ENCODE measurements around the gene GET4.

GET4 gene, protein sequence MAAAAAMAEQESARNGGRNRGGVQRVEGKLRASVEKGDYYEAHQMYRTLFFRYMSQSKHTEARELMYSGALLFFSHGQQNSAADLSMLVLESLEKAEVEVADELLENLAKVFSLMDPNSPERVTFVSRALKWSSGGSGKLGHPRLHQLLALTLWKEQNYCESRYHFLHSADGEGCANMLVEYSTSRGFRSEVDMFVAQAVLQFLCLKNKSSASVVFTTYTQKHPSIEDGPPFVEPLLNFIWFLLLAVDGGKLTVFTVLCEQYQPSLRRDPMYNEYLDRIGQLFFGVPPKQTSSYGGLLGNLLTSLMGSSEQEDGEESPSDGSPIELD

DNA sequence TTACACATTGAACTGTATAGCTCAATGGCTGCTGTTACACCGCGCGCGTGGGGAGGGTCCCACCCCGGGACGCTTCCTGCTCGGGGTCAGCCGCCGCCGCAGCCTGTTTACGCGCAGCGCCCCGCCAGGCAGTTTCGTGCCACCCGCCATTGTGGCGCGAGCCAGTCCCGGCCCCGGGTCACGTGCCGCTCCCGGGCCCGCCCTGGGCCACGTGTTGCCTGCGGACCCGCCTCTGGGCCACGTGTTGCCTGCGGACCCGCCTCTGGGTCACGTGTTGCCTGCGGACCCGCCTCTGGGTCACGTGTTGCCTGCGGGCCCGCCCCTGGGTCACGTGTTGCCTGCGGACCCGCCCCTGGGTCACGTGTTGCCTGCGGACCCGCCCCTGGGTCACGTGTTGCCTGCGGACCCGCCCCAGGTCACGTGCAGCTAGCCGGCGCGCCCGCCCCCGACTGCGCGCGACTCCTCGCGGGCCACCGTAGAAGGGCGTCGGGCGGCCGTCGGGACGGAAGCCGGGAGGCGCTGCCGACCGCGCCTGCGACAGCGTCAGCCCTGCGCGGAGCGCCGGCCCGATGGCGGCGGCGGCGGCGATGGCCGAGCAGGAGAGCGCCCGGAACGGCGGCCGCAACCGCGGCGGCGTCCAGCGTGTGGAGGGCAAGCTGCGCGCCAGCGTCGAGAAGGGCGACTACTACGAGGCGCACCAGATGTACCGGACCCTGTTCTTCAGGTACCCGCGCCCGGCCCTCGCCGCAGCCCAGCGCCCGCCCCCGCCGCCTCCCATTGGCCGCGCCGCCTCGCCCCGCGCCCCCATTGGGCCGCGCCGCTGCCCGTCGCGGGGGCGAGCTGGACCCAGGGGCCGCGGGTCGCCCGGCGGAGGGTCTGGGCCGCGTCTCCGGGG is at the start of gene GET4:
Gene GET4, plus strand, starts transcription at position 478 of the 895 bp plus-strand sequence. Its CDS starts 92 bp downstream, at position 570.
- DNase-seq: peak in 55 of 56 donors; percentile 77 to 100 (median 96)

DNA sequence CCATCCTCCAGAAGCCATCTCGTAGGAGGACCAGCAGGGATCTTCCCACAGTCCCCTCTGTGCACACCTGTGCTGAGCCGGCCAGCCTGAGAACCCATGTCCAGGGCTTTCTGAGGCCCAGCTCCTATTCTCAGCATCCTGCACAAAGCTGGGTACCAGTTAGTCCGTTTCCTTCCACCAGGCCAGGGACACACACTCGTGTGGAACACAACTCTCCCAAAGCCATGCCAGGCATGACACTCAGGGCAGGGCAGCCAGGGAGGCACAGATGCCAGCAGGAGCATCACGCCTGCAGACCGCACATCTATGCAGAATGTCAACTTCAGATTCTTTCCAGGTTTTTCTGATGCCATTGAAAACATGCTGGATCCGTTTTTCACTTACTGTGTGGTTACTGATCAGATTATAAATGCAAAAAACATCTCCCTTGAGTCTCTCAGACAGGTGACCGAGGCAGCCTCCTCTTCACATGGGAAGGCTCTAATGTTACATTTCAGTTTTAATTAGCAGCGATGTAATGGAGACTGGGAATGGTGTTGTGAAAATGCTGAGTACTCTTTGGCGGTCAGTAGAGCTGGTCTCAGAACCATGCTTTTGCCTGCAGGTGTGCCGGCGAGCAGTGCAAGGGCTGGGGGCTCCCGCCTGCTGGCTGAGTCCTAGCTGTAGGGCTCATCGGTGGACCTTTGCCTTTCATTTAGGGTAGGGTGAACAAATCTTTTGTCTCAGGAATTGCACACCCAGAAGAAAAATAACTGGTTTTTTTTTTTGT is 47.4 kb upstream of the GET4 start:
- DNase-seq: no peak

DNA sequence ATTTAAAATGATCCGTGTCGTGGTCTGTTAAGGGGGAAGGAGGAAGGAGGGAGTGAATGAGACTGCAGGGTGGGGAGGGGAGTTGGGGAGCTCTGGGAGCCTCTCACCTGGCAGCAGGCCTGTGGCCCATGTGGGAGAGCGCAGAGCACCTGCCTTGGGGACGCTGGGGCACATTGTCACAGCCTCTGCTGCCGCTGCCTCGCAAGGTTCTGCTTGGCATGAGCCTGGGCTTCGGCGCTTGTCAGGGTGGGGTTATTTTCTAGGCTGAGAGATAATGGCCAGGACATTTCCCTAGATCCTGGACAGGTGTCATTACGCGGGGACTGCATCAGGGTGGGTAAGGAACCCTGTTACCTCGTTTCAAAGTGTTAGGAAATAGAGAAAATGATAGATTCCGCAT is 46.3 kb upstream of the GET4 start:
- DNase-seq: no peak

DNA sequence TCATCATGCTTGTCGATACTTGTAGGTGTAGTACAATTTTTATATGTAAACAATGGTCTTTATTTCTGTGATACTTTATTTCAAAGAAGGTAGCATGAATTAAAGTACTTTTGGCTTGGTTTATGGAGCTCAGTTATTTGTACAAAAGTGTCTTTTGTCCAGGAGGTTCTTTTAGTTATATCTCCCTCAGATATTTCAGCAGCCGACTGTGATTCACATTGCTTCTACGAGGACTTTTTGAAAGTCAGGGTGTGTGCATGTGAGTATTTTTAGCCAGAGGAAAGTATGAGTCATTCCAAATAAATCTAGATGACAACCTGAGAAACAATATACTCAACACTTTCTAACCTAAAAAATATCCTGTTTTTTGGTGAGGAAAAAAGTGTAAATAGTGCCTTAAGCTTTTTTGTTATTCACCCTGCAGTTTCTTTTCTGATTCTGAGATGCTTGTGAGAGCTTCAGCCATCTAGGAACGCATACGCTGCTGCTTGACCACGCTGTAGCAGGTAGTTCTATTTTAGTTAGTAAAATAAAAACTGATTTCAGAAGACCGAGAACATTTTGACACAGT is 44.7 kb upstream of the GET4 start:
- DNase-seq: no peak

DNA sequence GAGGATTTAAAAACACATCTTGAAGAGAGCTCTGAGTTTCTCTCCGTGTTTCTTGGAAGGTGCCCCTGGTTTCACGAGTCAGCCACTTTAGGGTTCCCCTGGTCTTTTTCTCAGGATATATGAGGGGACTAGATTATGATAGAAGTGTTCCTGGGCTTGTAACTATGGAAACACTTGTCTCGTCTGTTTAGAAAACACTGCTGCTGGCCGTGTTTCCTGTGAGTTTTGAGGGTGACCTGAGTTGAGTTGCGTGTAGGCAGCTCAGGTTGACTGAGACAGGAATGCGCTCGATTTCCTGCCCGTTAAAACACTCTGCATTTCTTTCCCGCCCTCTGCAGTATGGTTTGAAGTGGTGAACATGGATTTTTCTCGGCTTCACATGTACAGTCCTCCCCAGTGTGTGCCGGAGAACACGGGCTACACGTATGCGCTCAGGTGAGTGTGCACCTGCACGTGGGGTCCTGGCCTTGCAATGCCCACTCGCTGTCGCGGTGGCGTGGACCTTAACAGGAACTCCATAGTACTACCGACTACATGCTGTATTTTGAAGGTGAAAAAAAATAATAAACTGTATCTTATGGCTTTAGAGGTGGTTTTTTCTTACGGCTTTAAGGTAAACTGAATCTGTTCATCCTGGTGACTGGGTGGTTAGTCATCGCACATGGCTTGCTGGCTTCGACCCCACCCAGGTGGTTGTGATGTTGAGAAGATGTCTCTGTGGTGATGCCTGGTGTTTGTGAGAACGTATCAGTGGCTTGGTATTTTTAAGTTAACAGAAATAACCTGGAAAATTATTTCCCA is 44.0 kb upstream of the GET4 start, which contains the start of gene SUN1:
Gene SUN1, plus strand, starts transcription at position 310 of the 801 bp plus-strand sequence. Its CDS starts 49 bp downstream, at position 359.
- DNase-seq: no peak

DNA sequence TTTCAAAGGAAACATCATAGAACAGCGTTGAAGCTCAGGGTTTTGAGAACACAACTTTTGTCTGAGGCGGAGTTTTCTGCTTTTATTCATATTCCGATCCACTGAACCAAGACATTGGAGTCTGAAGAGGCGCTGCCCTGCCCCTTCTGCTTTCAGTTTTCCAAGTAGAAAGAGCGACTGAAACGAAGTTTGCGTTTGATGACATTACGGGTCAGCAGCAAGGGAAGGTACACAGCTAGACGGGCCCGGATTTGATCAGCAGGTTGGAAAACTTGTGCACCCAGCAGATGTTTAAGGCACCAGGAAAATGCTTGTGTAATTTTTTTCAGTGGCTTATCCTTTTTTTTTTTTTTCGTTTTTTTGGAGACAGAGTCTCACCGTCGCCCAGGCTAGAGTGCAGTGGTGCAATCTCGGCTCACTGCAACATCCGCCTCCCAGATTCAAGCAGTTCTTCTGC is 43.4 kb upstream of the GET4 start:
- DNase-seq: no peak

DNA sequence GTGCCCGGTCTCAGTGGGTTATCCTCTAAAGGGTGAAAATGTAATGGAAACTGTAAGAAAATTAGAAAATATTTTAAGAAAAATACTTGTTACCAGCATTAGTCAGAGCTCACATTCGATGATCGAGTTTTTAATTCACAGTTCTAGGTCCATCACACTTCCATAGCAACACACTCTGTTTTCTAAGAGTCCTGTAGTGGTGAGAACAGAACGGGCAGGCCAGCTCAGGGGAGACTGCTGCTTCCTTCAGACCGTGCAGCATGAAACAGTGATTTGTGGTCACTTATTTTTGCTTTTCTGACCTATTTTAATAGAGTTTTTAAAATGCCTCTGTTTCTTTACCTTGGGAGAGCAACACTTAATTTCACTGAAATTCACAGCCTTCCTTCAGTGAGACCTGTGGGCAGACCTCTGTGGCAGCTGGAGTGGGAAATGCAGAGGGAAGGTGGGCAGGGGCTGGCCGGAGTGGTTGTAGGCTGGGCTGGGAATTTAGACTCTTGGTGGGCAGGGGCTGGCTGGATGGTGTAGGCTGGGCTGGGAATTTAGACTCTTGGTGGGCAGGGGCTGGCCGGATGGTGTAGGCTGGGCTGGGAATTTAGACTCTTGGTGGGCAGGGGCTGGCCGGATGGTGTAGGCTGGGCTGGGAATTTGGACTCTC is 42.6 kb upstream of the GET4 start:
- DNase-seq: no peak

DNA sequence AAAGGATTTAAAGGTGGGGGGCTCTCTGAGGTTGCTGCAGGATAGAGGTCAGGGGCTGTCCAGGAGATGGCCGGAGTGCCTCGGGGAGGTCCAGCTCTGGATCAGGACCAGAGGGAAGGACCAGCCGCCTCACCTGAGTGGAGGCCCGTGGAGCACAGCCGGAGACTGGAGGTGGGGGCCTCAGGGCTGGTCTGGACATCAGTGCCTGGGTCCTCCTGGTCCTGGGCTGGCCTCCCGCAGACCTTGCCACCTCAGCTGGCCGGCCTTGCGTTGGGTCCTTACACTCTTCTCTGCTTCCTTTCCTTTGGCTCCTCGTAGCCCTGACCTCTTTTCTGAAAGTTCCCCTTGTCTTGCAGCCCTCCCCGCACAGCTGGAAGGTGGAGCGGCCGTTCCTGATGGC is 42.1 kb upstream of the GET4 start:
- DNase-seq: no peak

DNA sequence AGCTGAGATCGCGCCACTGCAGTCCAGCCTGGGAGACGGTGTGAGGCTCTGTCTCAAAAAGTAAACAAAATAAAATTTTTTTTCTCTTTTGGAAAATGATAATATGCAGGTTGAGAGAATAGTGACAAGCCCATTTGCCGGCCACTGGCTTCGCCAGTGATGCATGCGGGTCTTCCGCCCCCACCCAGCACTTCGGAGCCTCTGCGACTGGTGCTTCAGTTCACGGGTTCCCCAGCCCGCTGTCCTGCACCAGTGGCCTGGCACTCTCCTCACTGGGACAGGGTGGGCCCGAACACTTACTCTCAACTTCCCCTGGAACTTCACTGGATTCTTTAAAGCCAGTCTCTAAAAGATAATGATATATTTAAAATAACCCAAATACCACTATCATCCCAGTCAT is 41.3 kb upstream of the GET4 start:
- DNase-seq: no peak

DNA sequence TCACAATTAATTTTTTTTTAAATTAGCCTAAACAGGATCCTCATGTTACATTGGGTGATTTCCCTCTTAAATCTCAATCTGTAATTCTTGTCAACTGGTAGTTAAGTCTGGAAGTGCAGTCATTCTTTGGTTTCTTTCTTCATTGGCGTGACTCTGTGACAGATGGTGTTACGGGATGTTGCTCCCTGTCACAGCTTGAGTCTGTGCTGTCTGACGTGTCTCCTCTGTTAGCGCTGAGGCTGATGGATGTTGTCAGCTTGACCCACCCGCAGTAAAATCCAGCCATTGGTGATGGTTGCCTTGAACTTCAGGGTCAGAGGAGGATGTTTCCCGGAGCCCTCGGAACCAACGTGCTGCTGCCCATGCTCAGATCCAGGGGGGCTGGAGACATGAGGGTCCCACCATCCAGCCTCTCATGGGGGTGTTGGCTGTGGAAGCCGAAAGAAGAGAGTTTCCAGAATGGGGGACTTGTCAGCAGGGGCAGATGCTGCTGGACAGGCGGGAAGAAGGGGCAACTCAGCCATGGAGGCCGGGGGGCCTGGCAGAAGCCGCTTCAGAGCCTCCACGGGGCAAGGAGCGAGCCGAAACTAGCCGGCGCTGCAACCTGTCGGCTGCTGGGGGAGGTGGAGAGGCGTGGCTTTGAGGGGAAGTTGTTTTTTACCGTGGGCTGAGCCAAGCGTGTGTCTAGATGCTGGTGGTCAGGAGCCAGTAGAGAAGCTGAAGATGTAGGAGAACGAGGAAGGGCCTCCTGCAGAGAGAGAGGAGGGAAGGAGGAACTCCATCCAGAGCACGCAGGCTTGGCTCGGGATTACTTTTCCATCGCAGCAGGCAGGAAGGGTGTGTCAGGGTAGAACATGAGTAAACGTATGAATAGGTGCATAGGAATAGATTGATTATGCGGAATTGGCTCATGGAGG is 40.6 kb upstream of the GET4 start:
- DNase-seq: no peak

DNA sequence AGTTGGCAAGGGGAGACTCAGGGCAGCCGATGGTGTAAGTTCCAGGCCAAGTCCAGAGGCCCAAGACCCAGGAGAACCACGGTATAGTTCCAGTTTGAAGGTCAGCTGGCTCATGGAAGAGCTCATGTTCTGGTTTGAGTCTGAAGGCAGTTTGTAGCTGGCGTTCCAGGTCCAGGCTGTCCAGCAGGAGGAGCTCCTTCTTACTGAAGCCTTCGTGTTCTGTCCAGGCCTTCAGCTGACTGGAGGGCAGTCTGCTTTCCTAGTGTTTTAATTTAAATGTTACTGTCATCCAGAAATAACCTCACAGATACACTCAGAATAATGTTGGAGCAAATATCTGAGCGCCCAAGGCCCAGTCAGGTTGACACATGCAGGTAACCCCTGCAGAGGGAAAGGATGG is 39.9 kb upstream of the GET4 start:
- no peak for DNase-seq

DNA sequence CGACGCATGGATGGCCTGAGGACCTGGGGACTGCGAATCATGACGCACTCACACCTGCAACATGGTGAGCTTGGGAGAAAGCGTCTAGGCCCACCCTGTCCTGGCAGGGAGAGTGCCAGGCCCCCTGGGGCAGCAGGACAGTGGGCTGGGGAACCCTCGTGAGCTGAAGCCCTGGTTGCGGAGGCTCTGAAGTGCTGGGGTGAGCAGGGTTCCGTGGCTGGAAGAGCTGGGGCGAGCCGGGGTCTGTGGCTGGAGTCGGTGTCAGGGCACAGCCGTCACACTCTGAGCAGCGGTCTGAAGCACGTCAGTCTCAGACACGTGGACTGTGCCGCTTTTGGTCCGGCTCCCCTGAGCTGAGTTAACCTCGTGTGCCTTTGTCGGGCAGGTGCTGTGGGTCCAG is 39.4 kb upstream of the GET4 start:
- DNase-seq: no peak

DNA sequence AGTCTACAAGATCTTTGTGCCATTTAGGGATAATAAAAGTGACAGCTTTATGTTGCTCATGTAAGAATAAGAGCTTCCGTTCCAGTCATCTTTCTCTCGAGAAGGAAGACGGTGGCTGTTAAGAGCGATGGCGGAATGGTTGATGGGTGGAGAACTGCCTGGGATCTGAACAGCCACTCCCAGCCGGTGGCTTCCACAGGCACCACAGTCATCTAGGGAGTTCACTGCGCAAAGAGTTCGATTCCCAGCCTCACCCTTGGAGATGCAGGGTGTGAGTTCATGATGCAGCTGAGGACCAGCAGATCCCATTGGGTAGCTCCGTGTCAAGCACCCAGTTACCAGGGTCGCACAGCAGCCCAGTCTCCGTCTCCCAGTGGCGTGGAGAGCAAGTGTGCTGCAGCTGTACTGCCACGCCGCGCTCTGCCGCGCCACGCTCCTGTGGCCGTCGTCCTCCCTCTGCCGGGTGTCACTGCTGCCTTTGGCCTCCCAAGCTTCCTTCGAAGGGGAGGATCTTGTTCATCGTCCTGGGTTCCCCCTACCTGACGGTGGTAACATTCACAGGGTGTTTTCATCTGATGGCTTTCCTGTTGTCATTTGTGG is 36.3 kb upstream of the GET4 start:
- no peak for DNase-seq

DNA sequence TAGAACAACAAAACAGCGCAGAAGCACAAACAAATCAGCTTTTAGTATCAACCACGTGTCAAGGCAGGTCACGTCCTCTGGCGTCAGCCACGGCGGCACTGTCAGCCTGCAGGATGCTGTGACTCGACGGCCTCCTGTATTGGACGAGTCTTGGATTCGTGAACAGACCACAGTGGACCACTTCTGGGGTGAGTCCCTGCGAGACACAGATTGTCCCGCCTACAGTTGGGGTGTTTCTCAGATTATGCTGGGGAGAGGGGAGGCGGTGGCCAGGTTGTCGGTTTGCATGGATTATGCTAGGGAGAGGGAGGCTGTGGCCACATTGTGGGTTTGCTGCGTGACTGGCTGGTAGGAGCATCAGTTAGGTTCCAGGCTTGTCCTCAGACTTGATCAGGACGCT is 34.4 kb upstream of the GET4 start:
- DNase-seq: no peak

DNA sequence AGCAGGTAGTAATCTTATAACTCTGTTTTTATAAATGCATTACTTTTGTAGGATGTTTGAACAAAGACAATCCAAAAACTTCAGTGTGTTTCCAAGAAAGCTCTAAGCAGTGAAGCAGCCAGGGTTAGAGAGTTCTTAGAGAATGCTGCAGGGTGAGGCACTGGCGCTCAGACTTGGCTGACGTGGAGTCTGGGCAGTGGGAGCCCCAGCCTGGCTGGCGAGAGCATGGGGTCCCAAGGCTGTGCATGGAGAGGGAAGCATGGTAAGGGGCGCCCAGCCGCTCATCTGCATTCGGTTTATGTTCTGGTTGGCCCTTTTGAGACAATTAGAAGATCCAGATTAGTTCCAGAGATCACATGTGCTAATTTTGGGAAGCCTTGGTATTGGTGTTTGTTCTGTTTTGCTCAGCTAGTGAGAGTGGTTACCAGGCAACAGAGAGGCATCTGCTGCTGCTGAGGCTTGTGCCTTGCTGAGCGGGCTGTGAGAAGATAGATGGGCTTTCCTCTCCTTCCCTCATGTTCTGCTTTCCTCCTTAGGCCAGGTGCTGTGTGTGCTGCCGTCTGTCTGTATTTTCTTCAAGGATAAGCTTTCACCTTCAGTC is 33.8 kb upstream of the GET4 start:
- peak in 26 of 56 donors; percentile 11 to 68 (median 38) for DNase-seq

DNA sequence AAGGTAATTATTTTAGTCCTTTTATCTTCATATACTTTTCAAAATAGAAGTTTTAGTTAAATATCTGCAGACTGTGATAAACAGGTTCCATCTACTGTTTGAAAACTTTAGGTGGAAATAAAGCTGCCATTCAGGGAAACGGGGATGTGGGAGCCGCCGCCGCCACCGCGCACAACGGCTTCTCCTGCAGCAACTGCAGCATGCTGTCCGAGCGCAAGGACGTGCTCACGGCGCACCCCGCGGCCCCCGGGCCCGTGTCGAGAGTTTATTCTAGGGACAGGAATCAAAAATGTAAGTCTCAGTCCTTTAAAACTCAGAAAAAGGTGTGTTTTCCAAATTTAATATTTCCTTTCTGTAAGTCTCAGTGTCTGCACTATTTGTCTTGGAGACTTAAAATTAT is 33.1 kb upstream of the GET4 start:
- DNase-seq: no peak

DNA sequence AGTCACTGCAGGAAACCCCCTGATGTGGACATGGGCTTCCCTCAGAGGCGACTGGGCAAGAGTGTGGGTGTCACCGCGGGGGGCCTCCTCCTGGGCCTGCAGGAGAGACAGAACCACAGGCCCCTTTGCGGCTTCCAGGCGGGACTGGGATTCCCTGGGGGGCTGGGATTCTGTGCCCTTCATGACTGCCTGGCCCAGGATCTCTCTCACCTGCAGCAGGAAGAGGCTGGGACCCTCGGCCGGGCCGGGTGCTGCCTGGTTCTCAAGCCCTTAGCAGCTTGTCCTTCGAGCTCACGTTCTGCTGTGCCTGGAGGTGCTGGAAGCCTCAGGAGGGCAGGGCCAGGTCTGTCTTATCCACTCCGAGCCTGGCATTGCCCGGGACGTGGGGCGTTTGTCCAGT is 32.3 kb upstream of the GET4 start:
- DNase-seq: no peak

DNA sequence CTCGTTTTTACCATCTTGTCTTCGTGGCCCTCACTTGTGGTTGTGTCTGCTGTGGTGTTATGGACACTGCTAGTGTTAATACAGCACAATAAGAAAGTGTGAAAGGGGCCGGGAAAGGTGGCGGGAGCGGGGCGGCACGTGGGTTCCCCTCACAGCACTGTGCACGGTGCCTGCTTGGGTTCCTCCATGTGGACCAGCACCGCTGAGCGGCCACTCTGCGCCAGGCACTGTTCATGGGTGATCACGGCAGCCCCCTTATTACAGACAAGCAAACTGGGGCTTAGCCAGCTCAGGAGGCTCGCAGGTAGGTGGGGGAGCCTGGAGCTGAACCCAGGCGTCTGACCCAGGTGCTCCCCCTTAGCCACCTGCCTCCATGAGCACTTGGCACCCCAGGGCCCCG is 31.8 kb upstream of the GET4 start:
- no peak for DNase-seq
